Measurements from ENCODE around the gene ZMIZ1. TPM values are rescaled to one million over a fixed set of nuclear protein-coding genes. Genes with fewer than 3 reads are reported as not detected.

The ZMIZ1 gene
- total RNA-seq, 1 experiment from 2014 or later, result 28.4 TPM

- Histone ChIP-seq H3K9ac (ENCODE audit: low read length) (no peak overlapping the region), H3K4me3 (replicated peaks in 1 of 2; ENCODE audit: low read depth in 1 of 2, low read length in 2 of 2) (no peak overlapping the region), H4K20me1 (ENCODE audit: insufficient read depth) (no peaks in the 10 kb centered on the region), H3K27ac (ENCODE audit: low read depth, low read length) (no peak overlapping the region), H3K9me2 (ENCODE audit: insufficient read depth) (no peaks in the 10 kb centered on the region), H3K4me1 (ENCODE audit: control insufficient read depth in 1 of 2, insufficient read depth in 2 of 2, low read length in 2 of 2) (peaks cover 51 to 64% of the 10 kb centered on the region in 2 experiments), H3K4me2 (ENCODE audit: low read length) (0 out of 2 replicates have a peak overlapping the region, but pooled peaks have one; percentile 80), H3K36me3 (ENCODE audit: control insufficient read depth in 1 of 2, insufficient read depth in 2 of 2, low read length in 2 of 2) (no peaks in the 10 kb centered on the region), H3K27me3 (ENCODE audit: insufficient read depth, low read length) (no peaks in the 10 kb centered on the region), H2AFZ (ENCODE audit: low read depth, low read length, poor library complexity, severe bottlenecking) (no peak overlapping the region), H3K79me2 (ENCODE audit: insufficient read depth, low read length) (no peaks in the 10 kb centered on the region; the same call in 1 of the 2 replicates), H3K9me3 (ENCODE audit: control insufficient read depth in 1 of 2, insufficient read depth in 1 of 2, low read depth in 1 of 2, low read length in 2 of 2) (no peaks in the 10 kb centered on the region)
- TF ChIP-seq RAD21 (IDR thresholded peaks at IDR 0.05; ENCODE audit: low read depth) (no peak), ELF1 (IDR thresholded peaks at IDR 0.05; ENCODE audit: borderline replicate concordance, low read depth) (no peak), ATF3 (IDR thresholded peaks at IDR 0.05) (no peak), JUND (IDR thresholded peaks at IDR 0.05) (no peak), SP1 (IDR thresholded peaks at IDR 0.05; ENCODE audit: low read depth) (no peak), EZH2phosphoT487 (IDR thresholded peaks at IDR 0.05; ENCODE audit: borderline replicate concordance) (no peak), EZH2 (IDR thresholded peaks at IDR 0.05) (no peak), CBX3 (IDR thresholded peaks at IDR 0.05; ENCODE audit: low read depth) (no peak), TCF7L2 (IDR thresholded peaks at IDR 0.05; ENCODE audit: borderline replicate concordance, extremely low read depth, insufficient read depth, insufficient read length) (no peak), CEBPB (IDR thresholded peaks at IDR 0.05; ENCODE audit: low read depth) (no peak), POLR2AphosphoS5 (IDR thresholded peaks at IDR 0.05; ENCODE audit: low read depth, low read length) (no peak), REST (IDR thresholded peaks at IDR 0.05; ENCODE audit: low read depth) (no peak)
- TF ChIP-seq, protein P1, sequence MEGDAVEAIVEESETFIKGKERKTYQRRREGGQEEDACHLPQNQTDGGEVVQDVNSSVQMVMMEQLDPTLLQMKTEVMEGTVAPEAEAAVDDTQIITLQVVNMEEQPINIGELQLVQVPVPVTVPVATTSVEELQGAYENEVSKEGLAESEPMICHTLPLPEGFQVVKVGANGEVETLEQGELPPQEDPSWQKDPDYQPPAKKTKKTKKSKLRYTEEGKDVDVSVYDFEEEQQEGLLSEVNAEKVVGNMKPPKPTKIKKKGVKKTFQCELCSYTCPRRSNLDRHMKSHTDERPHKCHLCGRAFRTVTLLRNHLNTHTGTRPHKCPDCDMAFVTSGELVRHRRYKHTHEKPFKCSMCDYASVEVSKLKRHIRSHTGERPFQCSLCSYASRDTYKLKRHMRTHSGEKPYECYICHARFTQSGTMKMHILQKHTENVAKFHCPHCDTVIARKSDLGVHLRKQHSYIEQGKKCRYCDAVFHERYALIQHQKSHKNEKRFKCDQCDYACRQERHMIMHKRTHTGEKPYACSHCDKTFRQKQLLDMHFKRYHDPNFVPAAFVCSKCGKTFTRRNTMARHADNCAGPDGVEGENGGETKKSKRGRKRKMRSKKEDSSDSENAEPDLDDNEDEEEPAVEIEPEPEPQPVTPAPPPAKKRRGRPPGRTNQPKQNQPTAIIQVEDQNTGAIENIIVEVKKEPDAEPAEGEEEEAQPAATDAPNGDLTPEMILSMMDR (IDR thresholded peaks at IDR 0.05 in 2 of 3, conservative IDR thresholded peaks at IDR 0.05 in 1 of 3; ENCODE audit: borderline replicate concordance in 1 of 3, insufficient read depth in 1 of 3, low read depth in 2 of 3, low read length in 2 of 3), result no peak
- TF ChIP-seq, protein P2, sequence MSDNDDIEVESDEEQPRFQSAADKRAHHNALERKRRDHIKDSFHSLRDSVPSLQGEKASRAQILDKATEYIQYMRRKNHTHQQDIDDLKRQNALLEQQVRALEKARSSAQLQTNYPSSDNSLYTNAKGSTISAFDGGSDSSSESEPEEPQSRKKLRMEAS (IDR thresholded peaks at IDR 0.05), result no peak
- no peak for DNase-seq (ENCODE audit: low read depth, low spot score)
- ChIA-PET CTCF (no interaction called here), POLR2A (no interaction called here), RAD21 (ENCODE audit: low non-redundant PET in 1 of 2, low total read pairs in 2 of 2, uncharacterized antibody in 2 of 2, unreplicated experiment in 2 of 2) (no interaction called here)
- no TSS peak for BruUV-seq (replicated peaks)
- intact Hi-C loops (cut with micrococcal nuclease), result no loop called here
- ATAC-seq, result no peak
These were observed 111.2 kb downstream of the ZMIZ1 start for GRCh38 chr10:79179957-79180309.
